HepG2 (cell line): Measurements from ENCODE around the gene TMEM273. TPM values are rescaled to one million over a fixed set of nuclear protein-coding genes. Genes with fewer than 3 reads are reported as not detected.

Source experiments
- ATAC-seq: fragments of 200-7000 bp; cut with Tn5 transposase; 3 replicates; pipeline ENCODE4 v1.9.1; 2020; ENCODE audit warnings: mild to moderate bottlenecking, moderate library complexity
- BruUV-seq: library from RNA; stranded (reverse); fragments of 400-500 nt; replicated peaks from 2 replicates; lab custom pipeline; 2021; lab: Mats Ljungman, UMichigan
- CTCF ChIA-PET: fragments of 300-600 bp; formaldehyde crosslinking; extraction: SDS; loops from one replicate; lab custom pipeline; 2021; ENCODE audit warnings: low total read pairs, inconsistent platforms, low intra/inter-chr PET ratio; lab: Yijun Ruan, JAX
- POLR2A ChIA-PET: fragments of 350-600 bp; sonication (Branson Sonifier 250); formaldehyde crosslinking; loops from one replicate; lab custom pipeline; 2020; ENCODE audit warnings: antibody characterized with exemption, inconsistent platforms; lab: Yijun Ruan, JAX
- DNase-seq: peaks from one replicate; pipeline ENCODE4 v3.0.0-alpha.2; 2015; ENCODE audit warnings: low spot score
- FAIRE-seq: peaks from 3 replicates; lab custom pipeline; 2011; peaks lifted over from hg19 to GRCh38; lab: Jason Lieb, UNC
- H2AFZ ChIP-seq: one replicate; pipeline ENCODE4 v1.6.1; 2011; ENCODE audit warnings: low read length, inconsistent platforms
- H3K27ac ChIP-seq: fragments of 300-600 bp; 3 replicates; pipeline ENCODE4 v1.8.0; 2011; ENCODE audit warnings: mixed run types, mild to moderate bottlenecking, mixed read lengths, low read length, inconsistent platforms; ENCODE audit not compliant: insufficient read depth; ENCODE audit errors: extremely low read length
- H3K27me3 ChIP-seq, 2 experiments: fragments of 200-600 bp in 1 of 2; 2 replicates in 1 of 2; 3 replicates in 1 of 2; pipeline versions ENCODE4 v1.6.0 to v1.8.0; 2011; ENCODE audit warnings: low read length in 2 of 2, mild to moderate bottlenecking in 2 of 2, moderate library complexity in 2 of 2, inconsistent platforms in 1 of 2; ENCODE audit not compliant: insufficient read depth in 2 of 2, control insufficient read depth in 1 of 2
- H3K36me3 ChIP-seq, 2 experiments: fragments of 200-600 bp in 1 of 2; replicated peaks in 1 of 2; 2 replicates in 1 of 2; 3 replicates in 1 of 2; pipeline versions ENCODE4 v1.5.1 to v1.8.0; 2011; ENCODE audit warnings: low read length in 2 of 2, inconsistent platforms in 1 of 2; ENCODE audit not compliant: insufficient read depth in 2 of 2, control insufficient read depth in 1 of 2
- H3K4me1 ChIP-seq: 2 replicates; pipeline ENCODE4 v1.5.1; 2012; ENCODE audit warnings: low read length, inconsistent platforms; ENCODE audit not compliant: insufficient read depth
- H3K4me2 ChIP-seq: 2 replicates; pipeline ENCODE4 v1.6.0; 2011; ENCODE audit warnings: low read depth, low read length, inconsistent platforms
- H3K4me3 ChIP-seq, 3 experiments: fragments of 200-600 bp in 1 of 3; sonication (generic), shearing (Covaris generic) in 1 of 3; replicated peaks in 1 of 3; 2 replicates each; pipeline ENCODE4 v1.5.1; 2011 to 2016; ENCODE audit warnings: low read length in 3 of 3, inconsistent platforms in 2 of 3, low read depth in 2 of 3, mild to moderate bottlenecking in 2 of 3, control low read depth in 1 of 3, mixed read lengths in 1 of 3; ENCODE audit not compliant: insufficient read depth in 1 of 3
- H3K79me2 ChIP-seq: one replicate; pipeline ENCODE4 v1.6.1; 2011; ENCODE audit warnings: low read length, inconsistent platforms; ENCODE audit not compliant: insufficient read depth
- H3K9ac ChIP-seq: 2 replicates; pipeline ENCODE4 v1.6.0; 2011; ENCODE audit warnings: mild to moderate bottlenecking, low read depth, low read length, inconsistent platforms; ENCODE audit not compliant: insufficient read depth
- H3K9me3 ChIP-seq: 2 replicates; pipeline ENCODE4 v1.5.1; 2012; ENCODE audit warnings: mild to moderate bottlenecking, low read length
- H4K20me1 ChIP-seq: 2 replicates; pipeline ENCODE4 v1.6.0; 2011; ENCODE audit warnings: inconsistent platforms, mild to moderate bottlenecking, low read length, moderate library complexity; ENCODE audit not compliant: insufficient read depth
- HNRNPH1 ChIP-seq: fragments of 200-400 bp; formaldehyde crosslinking; optimal IDR thresholded peaks from 2 replicates; pipeline ENCODE3; 2017; ENCODE audit warnings: mild to moderate bottlenecking, low read depth, low read length
- KMT2B ChIP-seq: IDR thresholded peaks from 2 replicates; pipeline ENCODE4 v1.6.1; 2016; ENCODE audit warnings: missing genetic modification reagents, missing compliant biosample characterization
- MAFF ChIP-seq: IDR thresholded peaks from 2 replicates; pipeline ENCODE4 v1.6.1; 2011; ENCODE audit warnings: low read depth, low read length, improper control_type of control experiment
- MAFK ChIP-seq, 2 experiments: IDR thresholded peaks in 1 of 2; conservative IDR thresholded peaks in 1 of 2; 2 replicates each; pipeline ENCODE4 v1.6.1; 2011; ENCODE audit warnings: improper control_type of control experiment in 2 of 2, low read length in 2 of 2
- MIXL1 ChIP-seq: IDR thresholded peaks from 2 replicates; pipeline ENCODE4 v1.6.1; 2016
- PHF8 ChIP-seq: sonication (generic); formaldehyde crosslinking; IDR thresholded peaks from 2 replicates; pipeline ENCODE4 v1.5.0; 2020; ENCODE audit warnings: missing genetic modification reagents
- ZBTB49 ChIP-seq: sonication (generic); formaldehyde crosslinking; IDR thresholded peaks from 2 replicates; pipeline ENCODE4 v1.4.0; 2020; ENCODE audit warnings: missing genetic modification reagents, borderline replicate concordance
- WGBS: methylation state at CpG from one replicate; pipeline ENCODE4 v1.1.6; 2017; ENCODE audit warnings: low lambda C conversion rate; 5-methylcytosine and 5-hydroxymethylcytosine counted together
- in situ Hi-C: cut with HindIII; loops from 2 replicates; pipeline ENCODE4 v1.10.0; 2017; ENCODE audit warnings: low pct_unique_long_range_greater_than_20kb; ENCODE audit not compliant: extremely low pct_ligation_motif_present
- intact Hi-C: fragments of 100-400 bp; cut with micrococcal nuclease; formaldehyde crosslinking; loops from one replicate; pipeline ENCODE4 v1.10.0; 2022; ENCODE audit not compliant: unreplicated experiment
- polyA plus RNA-seq, 8 experiments: library from polyadenylated mRNA; depleted of rRNA in 3 of 8; stranded (reverse) in 7 of 8; unstranded in 1 of 8; fragments of >200 nt; fragmentation: Illumina TruSeq in 4 of 8; extraction: Trizol in 4 of 8; gene quantifications; 2 replicates each; pipeline versions ENCODE4 v1.2.1 to v1.2.3, GENCODE V29; 2011 to 2016; ENCODE audit warnings: low read depth in 4 of 8, missing spikeins in 1 of 8, mixed read lengths in 1 of 8; ENCODE audit not compliant: insufficient read depth in 1 of 8
- total RNA-seq, 5 experiments: library from RNA; depleted of rRNA; stranded (reverse); fragments of >200 nt; fragmentation: Illumina TruSeq; extraction: Trizol; gene quantifications; 2 replicates each; pipeline ENCODE4 v1.2.3, GENCODE V29; 2016; ENCODE audit warnings: low read depth in 1 of 5

Gene TMEM273
- total and polyA plus RNA-seq, 2 of the 13 experiments (the other 11 are each of a cell fraction or from before 2014, with no cell fraction given) = not detected

GRCh38 chr10:49162761-49163310 lies 25.4 kb downstream of the TMEM273 start:
- CTCF ChIA-PET = no interaction called here
- POLR2A ChIA-PET = no interaction called here
- H3K9ac ChIP-seq = no peak overlapping the region

More at GRCh38 chr10:49162761-49163310, 25.4 kb downstream of the TMEM273 start:
- no peak for TF ChIP-seq ZBTB49 (CRISPR knock-in tag)
- peak; percentile 50 to 78; a peak in 3 of 4 replicates for TF ChIP-seq MAFK (conservative IDR thresholded peaks at IDR 0.05 in 1 of 2, IDR thresholded peaks at IDR 0.05 in 1 of 2; ENCODE audit: low read length in 2 of 2)
- TF ChIP-seq MIXL1 (CRISPR knock-in tag) = no peak
- TF ChIP-seq PHF8 = no peak
- TF ChIP-seq HNRNPH1 = no peak
- peak; percentile 37; the same call in 1 of the 2 replicates for TF ChIP-seq MAFF
- no peak for TF ChIP-seq KMT2B (CRISPR knock-in tag)
- no TSS peak for BruUV-seq
- Histone ChIP-seq H3K36me3 (no peaks in the 10 kb centered on the region), H3K4me3 (no peak overlapping the region), H2AFZ (no peak overlapping the region), H3K9me3 (no peaks in the 10 kb centered on the region), H3K4me2 (no peak overlapping the region), H4K20me1 (no peaks in the 10 kb centered on the region), H3K79me2 (no peaks in the 10 kb centered on the region), H3K27ac (no peak overlapping the region), H3K27me3 (no peaks in the 10 kb centered on the region; a peak in 1 of 5 replicates), H3K4me1 (no peaks in the 10 kb centered on the region)
- 21% methylated on average over 8 of the region's 8 CpGs for WGBS
- intact Hi-C loops (no loop called here), in situ Hi-C loops (loop anchor here (10.0 kb wide), 2 partner anchors 278 to 508 kb away; no protein-coding TSS in a partner anchor)
- DNase-seq = no peak
- peak; percentile 31; the same call in 1 of the 3 replicates for ATAC-seq
- no peak for FAIRE-seq
